ENCODE results near the gene KRTAP12-1. TPM values are rescaled to one million over a fixed set of nuclear protein-coding genes. Genes with fewer than 3 reads are reported as not detected.

KRTAP12-1 gene
- total RNA-seq, 1 experiment from 2014 or later = not detected

DNA sequence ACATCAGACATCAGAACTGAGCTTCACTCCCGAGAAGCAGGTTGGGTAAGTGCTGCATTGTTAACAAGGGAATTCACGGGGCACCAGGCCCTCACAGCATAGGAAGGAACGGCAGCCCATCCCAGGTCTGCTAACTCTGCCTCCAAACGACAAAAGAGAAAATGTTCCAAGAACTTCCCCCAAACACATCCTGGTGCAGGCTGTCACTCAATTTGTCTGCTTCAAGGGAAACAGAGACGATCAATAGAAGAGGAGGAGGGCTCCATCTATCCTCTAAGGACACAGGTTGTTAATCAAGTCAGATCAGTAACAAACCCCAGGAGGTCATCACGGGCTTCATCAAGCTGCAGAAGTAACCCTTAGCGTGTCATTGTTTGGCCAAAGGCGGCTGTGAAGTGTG lies 32.9 kb upstream of the KRTAP12-1 start:
- Mint-ChIP-seq H3K27ac (ENCODE audit: unreplicated experiment) (no peak overlapping the region), H3K27me3 (ENCODE audit: unreplicated experiment) (peaks cover 89% of the 10 kb centered on the region), H3K36me3 (ENCODE audit: insufficient read depth, unreplicated experiment) (no peaks in the 10 kb centered on the region), H3K4me1 (ENCODE audit: low read depth, unreplicated experiment) (no peaks in the 10 kb centered on the region), H3K4me3 (ENCODE audit: low read depth, unreplicated experiment) (no peak overlapping the region), H3K9me3 (ENCODE audit: low read depth, unreplicated experiment) (no peaks in the 10 kb centered on the region)
- CTCF ChIA-PET = no interaction called here
- intact Hi-C loops (cut with micrococcal nuclease; ENCODE audit: unreplicated experiment) = no loop called here
- TF ChIP-seq, protein P1, sequence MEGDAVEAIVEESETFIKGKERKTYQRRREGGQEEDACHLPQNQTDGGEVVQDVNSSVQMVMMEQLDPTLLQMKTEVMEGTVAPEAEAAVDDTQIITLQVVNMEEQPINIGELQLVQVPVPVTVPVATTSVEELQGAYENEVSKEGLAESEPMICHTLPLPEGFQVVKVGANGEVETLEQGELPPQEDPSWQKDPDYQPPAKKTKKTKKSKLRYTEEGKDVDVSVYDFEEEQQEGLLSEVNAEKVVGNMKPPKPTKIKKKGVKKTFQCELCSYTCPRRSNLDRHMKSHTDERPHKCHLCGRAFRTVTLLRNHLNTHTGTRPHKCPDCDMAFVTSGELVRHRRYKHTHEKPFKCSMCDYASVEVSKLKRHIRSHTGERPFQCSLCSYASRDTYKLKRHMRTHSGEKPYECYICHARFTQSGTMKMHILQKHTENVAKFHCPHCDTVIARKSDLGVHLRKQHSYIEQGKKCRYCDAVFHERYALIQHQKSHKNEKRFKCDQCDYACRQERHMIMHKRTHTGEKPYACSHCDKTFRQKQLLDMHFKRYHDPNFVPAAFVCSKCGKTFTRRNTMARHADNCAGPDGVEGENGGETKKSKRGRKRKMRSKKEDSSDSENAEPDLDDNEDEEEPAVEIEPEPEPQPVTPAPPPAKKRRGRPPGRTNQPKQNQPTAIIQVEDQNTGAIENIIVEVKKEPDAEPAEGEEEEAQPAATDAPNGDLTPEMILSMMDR (IDR thresholded peaks at IDR 0.05; ENCODE audit: unreplicated experiment) = no peak
- DNase-seq = no peak
- no TSS peak for BruUV-seq (replicated peaks)

DNA sequence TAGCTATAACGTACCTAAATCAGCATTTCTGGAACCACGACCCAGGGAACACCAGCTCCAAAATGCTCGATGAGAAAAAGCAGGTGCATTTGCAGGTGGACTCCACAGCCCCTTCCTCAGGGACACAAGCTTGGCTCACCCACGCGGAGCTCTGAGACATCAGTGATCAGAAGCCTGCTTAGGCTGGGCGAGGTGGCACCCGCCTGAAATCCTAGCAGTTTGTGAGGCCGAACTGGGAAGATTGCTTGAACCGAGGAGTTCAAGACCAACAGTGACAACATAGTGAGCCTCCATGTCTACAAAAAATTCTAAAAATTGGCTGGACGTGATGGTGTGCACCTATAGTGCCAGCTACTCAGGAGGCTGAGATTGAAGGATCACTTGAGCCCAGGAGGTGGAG lies 31.9 kb upstream of the KRTAP12-1 start:
- intact Hi-C loops (cut with micrococcal nuclease; ENCODE audit: unreplicated experiment) = no loop called here
- CTCF ChIA-PET = no interaction called here
- BruUV-seq (replicated peaks) = no TSS peak
- no peak for DNase-seq
- no peaks in the 10 kb centered on the region for H3K9me3 Mint-ChIP-seq (ENCODE audit: low read depth, unreplicated experiment)
- no peaks in the 10 kb centered on the region for H3K36me3 Mint-ChIP-seq (ENCODE audit: insufficient read depth, unreplicated experiment)
- TF ChIP-seq, protein P1 (IDR thresholded peaks at IDR 0.05; ENCODE audit: unreplicated experiment) = no peak
- no peak overlapping the region for H3K4me3 Mint-ChIP-seq (ENCODE audit: low read depth, unreplicated experiment)
- H3K27me3 Mint-ChIP-seq (ENCODE audit: unreplicated experiment) = peaks cover 87% of the 10 kb centered on the region
- no peaks in the 10 kb centered on the region for H3K4me1 Mint-ChIP-seq (ENCODE audit: low read depth, unreplicated experiment)
- no peak overlapping the region for H3K27ac Mint-ChIP-seq (ENCODE audit: unreplicated experiment)

DNA sequence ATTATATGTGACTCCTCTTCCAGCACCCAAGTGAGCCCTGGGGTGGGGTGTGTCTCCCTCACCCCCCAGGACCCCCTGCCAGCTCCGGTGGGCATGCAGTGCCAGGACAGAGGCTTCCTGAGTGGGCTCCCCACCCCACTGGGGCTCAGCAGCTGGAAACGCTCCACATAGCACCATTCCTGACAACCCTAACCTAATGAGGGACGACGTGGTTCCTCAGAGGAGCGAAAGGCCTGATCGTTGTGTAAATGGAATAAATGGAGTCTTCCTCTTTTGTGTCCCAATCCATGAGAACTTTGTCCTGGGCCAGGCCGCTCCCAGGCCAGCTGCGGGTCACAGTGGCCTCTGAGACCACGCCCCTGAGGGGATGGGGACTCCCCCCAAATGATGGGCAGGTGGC lies 31.2 kb upstream of the KRTAP12-1 start:
- intact Hi-C loops (cut with micrococcal nuclease; ENCODE audit: unreplicated experiment) = no loop called here
- no peak overlapping the region for H3K27ac Mint-ChIP-seq (ENCODE audit: unreplicated experiment)
- TF ChIP-seq, protein P1 (IDR thresholded peaks at IDR 0.05; ENCODE audit: unreplicated experiment) = no peak
- DNase-seq = no peak
- no peaks in the 10 kb centered on the region for H3K36me3 Mint-ChIP-seq (ENCODE audit: insufficient read depth, unreplicated experiment)
- H3K27me3 Mint-ChIP-seq (ENCODE audit: unreplicated experiment) = peaks cover 87% of the 10 kb centered on the region
- CTCF ChIA-PET = no interaction called here
- no peak overlapping the region for H3K4me3 Mint-ChIP-seq (ENCODE audit: low read depth, unreplicated experiment)
- H3K9me3 Mint-ChIP-seq (ENCODE audit: low read depth, unreplicated experiment) = no peaks in the 10 kb centered on the region
- no peaks in the 10 kb centered on the region for H3K4me1 Mint-ChIP-seq (ENCODE audit: low read depth, unreplicated experiment)
- no TSS peak for BruUV-seq (replicated peaks)

DNA sequence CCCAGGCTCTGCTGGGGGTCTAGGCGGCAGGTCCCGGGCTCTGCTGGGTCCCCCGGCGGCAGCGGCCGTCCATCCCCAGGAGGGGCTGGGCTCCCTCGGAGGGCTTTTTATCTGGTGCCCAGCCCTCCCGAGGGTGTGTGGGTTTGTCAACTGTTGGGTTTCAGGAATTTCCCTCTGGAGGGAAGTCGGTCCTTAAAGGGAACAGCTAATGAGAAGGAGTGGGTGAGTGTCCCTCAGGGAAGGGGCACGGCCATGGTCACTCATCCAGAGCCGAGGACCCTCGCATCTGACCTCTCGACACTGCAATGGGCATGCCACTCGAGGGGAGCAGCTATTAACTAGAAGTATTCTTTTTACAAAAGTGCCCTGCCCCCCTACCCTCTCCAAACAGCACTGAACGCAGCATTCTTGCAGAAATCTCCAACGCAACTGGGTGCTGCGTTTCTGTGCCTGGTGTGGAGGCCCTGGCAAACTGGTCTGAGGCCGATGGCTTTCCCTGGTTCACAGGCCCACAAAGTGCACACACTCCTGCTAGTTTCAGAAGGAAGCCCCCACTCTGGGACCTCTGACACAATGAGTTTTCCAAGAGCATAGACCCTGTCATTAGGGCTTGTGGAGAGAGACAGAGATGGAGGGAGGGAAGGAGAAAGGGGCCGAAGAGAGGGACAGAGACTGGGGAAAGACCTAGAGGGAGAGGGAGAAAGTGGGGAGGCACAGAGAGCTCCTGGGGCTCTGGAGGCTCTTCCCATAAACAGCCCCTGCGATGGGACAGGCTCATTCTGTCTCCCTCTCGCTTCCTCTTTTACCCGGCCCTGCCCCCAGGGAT lies 30.5 kb upstream of the KRTAP12-1 start:
- intact Hi-C loops (cut with micrococcal nuclease; ENCODE audit: unreplicated experiment) = no loop called here

More for the DNA sequence above, 30.5 kb upstream of the KRTAP12-1 start:
- no peaks in the 10 kb centered on the region for H3K9me3 Mint-ChIP-seq (ENCODE audit: low read depth, unreplicated experiment)
- peaks cover 88% of the 10 kb centered on the region for H3K27me3 Mint-ChIP-seq (ENCODE audit: unreplicated experiment)
- CTCF ChIA-PET = interaction anchor here (1.3 kb wide), 1 partner anchor 47 kb away, joined by 8 read pairs; no protein-coding TSS in a partner anchor
- H3K4me1 Mint-ChIP-seq (ENCODE audit: low read depth, unreplicated experiment) = no peaks in the 10 kb centered on the region
- no peak for DNase-seq
- no peaks in the 10 kb centered on the region for H3K36me3 Mint-ChIP-seq (ENCODE audit: insufficient read depth, unreplicated experiment)
- TF ChIP-seq, protein P1 (IDR thresholded peaks at IDR 0.05; ENCODE audit: unreplicated experiment) = no peak
- no peak overlapping the region for H3K4me3 Mint-ChIP-seq (ENCODE audit: low read depth, unreplicated experiment)
- no TSS peak for BruUV-seq (replicated peaks)
- H3K27ac Mint-ChIP-seq (ENCODE audit: unreplicated experiment) = no peak overlapping the region

Measured in Calu3 (cell line).